A549 (cell line): ENCODE data around the gene CERKL. TPM values are rescaled to one million over a fixed set of nuclear protein-coding genes. Genes with fewer than 3 reads are reported as not detected.
A peak's percentile ranks its signal among the peaks of the same experiment; 100 is the strongest.

Source experiments
- ATAC-seq, 2 experiments: fragments of 200-7000 bp in 1 of 2; fragments of >200 bp in 1 of 2; cut with Nextera tagmentation in 1 of 2; cut with Tn5 transposase in 1 of 2; 3 replicates each; pipeline versions ENCODE4 v1.8.0 to v1.9.1; 2018 to 2020; ENCODE audit warnings: mild to moderate bottlenecking in 1 of 2, moderate library complexity in 1 of 2
- CTCF ChIA-PET: fragments of 300-600 bp; sonication (Branson Sonifier 250); formaldehyde crosslinking; extraction: SDS; loops from one replicate; lab custom pipeline; 2021; ENCODE audit warnings: antibody characterized with exemption, inconsistent platforms; lab: Yijun Ruan, JAX
- POLR2A ChIA-PET: fragments of 350-600 bp; formaldehyde crosslinking; extraction: SDS; loops from one replicate; lab custom pipeline; 2021; ENCODE audit warnings: antibody characterized with exemption, inconsistent platforms; lab: Yijun Ruan, JAX
- DNase-seq, 2 experiments: peaks; one replicate each; pipeline versions ENCODE4 v3.0.0 to v3.0.0-alpha.2; 2011 to 2016; ENCODE audit warnings: low read depth in 1 of 2, low spot score in 1 of 2
- FAIRE-seq: peaks from 2 replicates; lab custom pipeline; 2011; peaks lifted over from hg19 to GRCh38; lab: Jason Lieb, UNC
- H3K27ac ChIP-seq, 2 experiments: fragments of >200 bp; sonication (Bioruptor Twin); formaldehyde crosslinking; 3 replicates each; pipeline ENCODE4 v1.5.1; 2016 to 2017
- H3K4me1 ChIP-seq: fragments of >200 bp; sonication (Bioruptor Twin); formaldehyde crosslinking; 3 replicates; pipeline ENCODE4 v1.6.1; 2016
- H3K4me2 ChIP-seq: fragments of >200 bp; sonication (Bioruptor Twin); formaldehyde crosslinking; 3 replicates; pipeline ENCODE4 v1.6.1; 2016
- H3K4me3 ChIP-seq: fragments of >200 bp; sonication (Bioruptor Twin); formaldehyde crosslinking; 3 replicates; pipeline ENCODE4 v1.5.1; 2016
- H3K9me3 ChIP-seq: fragments of >200 bp; sonication (Bioruptor Twin); formaldehyde crosslinking; 3 replicates; pipeline ENCODE4 v1.6.1; 2016
- ATOH8 ChIP-seq: fragments of 250-450 bp; sonication (Bioruptor Pico); IDR thresholded peaks from 2 replicates; pipeline ENCODE4 v1.5.0; 2020; ENCODE audit warnings: low read depth, mild to moderate bottlenecking, moderate library complexity
- BCL3 ChIP-seq: fragments of >200 bp; sonication (Bioruptor Twin); formaldehyde crosslinking; IDR thresholded peaks from 3 replicates; pipeline ENCODE4 v1.6.1; 2016
- BHLHE40 ChIP-seq: IDR thresholded peaks from 2 replicates; pipeline ENCODE4 v1.6.1; 2012; ENCODE audit warnings: low read depth, low read length, inconsistent platforms
- CBX2 ChIP-seq: fragments of 200-600 bp; sonication (generic); IDR thresholded peaks from 2 replicates; pipeline ENCODE4 v1.6.1; 2016; ENCODE audit warnings: low read depth, mild to moderate bottlenecking, borderline replicate concordance
- CHD2 ChIP-seq: fragments of 150-350 bp; IDR thresholded peaks from 2 replicates; pipeline ENCODE4 v1.6.1; 2014; ENCODE audit warnings: low read length; ENCODE audit not compliant: partially characterized antibody
- E2F6 ChIP-seq: IDR thresholded peaks from 2 replicates; pipeline ENCODE4 v1.6.1; 2012; ENCODE audit warnings: low read depth, borderline replicate concordance
- EHF ChIP-seq: fragments of 250-450 bp; sonication (Bioruptor Pico); IDR thresholded peaks from 2 replicates; pipeline ENCODE4 v1.5.0; 2020; ENCODE audit warnings: mild to moderate bottlenecking
- EHMT2 ChIP-seq: fragments of 200-600 bp; sonication (generic); IDR thresholded peaks from 2 replicates; pipeline ENCODE4 v1.6.1; 2016; ENCODE audit warnings: antibody characterized with exemption, low read depth, mild to moderate bottlenecking, moderate library complexity
- EP300 ChIP-seq, 2 experiments: fragments of >200 bp; sonication (Bioruptor Twin); formaldehyde crosslinking; IDR thresholded peaks; 2 replicates in 1 of 2; 3 replicates in 1 of 2; pipeline ENCODE4 v1.6.1; 2016 to 2017
- FOSB ChIP-seq: fragments of 250-450 bp; sonication (Bioruptor Pico); IDR thresholded peaks from 2 replicates; pipeline ENCODE4 v1.5.0; 2020; ENCODE audit warnings: mild to moderate bottlenecking, moderate library complexity
- FOSL2 ChIP-seq, 2 experiments: fragments of 450-650 bp in 1 of 2; fragments of >200 bp in 1 of 2; sonication (Bioruptor Twin) in 1 of 2; formaldehyde crosslinking; IDR thresholded peaks; 2 replicates each; pipeline versions ENCODE4 v1.5.0 to v1.6.1; 2016 to 2020; ENCODE audit warnings: mild to moderate bottlenecking in 1 of 2, moderate library complexity in 1 of 2
- HDAC2 ChIP-seq: fragments of 200-600 bp; sonication (generic); IDR thresholded peaks from 2 replicates; pipeline ENCODE4 v1.6.1; 2016
- HES2 ChIP-seq: fragments of >200 bp; sonication (Bioruptor Twin); formaldehyde crosslinking; IDR thresholded peaks from 2 replicates; pipeline ENCODE4 v1.6.1; 2016
- HEYL ChIP-seq: fragments of 250-450 bp; sonication (Bioruptor Pico); IDR thresholded peaks from 2 replicates; pipeline ENCODE4 v1.8.0; 2021; ENCODE audit warnings: mild to moderate bottlenecking, moderate library complexity
- HOXA7 ChIP-seq: fragments of 250-450 bp; sonication (Bioruptor Pico); IDR thresholded peaks from 2 replicates; pipeline ENCODE4 v1.5.0; 2020; ENCODE audit warnings: mild to moderate bottlenecking, moderate library complexity
- KDM5A ChIP-seq: fragments of 200-600 bp; sonication (generic); IDR thresholded peaks from 2 replicates; pipeline ENCODE4 v1.6.1; 2016; ENCODE audit warnings: antibody characterized with exemption, mild to moderate bottlenecking
- MAZ ChIP-seq: fragments of 150-350 bp; IDR thresholded peaks from 2 replicates; pipeline ENCODE4 v1.6.1; 2014; ENCODE audit warnings: antibody characterized with exemption, low read depth, low read length, borderline replicate concordance
- MYC ChIP-seq: IDR thresholded peaks from 2 replicates; pipeline ENCODE4 v1.6.1; 2012; ENCODE audit warnings: mild to moderate bottlenecking, inconsistent platforms, low read length, improper control_type of control experiment, borderline replicate concordance
- NPAS2 ChIP-seq: fragments of 250-450 bp; sonication (Bioruptor Pico); IDR thresholded peaks from 2 replicates; pipeline ENCODE4 v1.8.0; 2022; ENCODE audit warnings: mild to moderate bottlenecking, moderate library complexity, borderline replicate concordance
- NR3C1 ChIP-seq: fragments of >200 bp; sonication (Bioruptor Twin); formaldehyde crosslinking; IDR thresholded peaks from 3 replicates; pipeline ENCODE4 v1.6.1; 2017
- PHF8 ChIP-seq: fragments of 200-600 bp; sonication (generic); IDR thresholded peaks from 2 replicates; pipeline ENCODE4 v1.6.1; 2016; ENCODE audit warnings: low read depth, mild to moderate bottlenecking, antibody characterized with exemption, moderate library complexity, borderline replicate concordance
- RCOR1 ChIP-seq: fragments of 150-350 bp; IDR thresholded peaks from 2 replicates; pipeline ENCODE4 v1.6.1; 2014; ENCODE audit warnings: antibody characterized with exemption, low read length, low read depth
- RNF2 ChIP-seq: fragments of 200-600 bp; sonication (generic); IDR thresholded peaks from 2 replicates; pipeline ENCODE4 v1.6.1; 2016; ENCODE audit warnings: low read depth, mild to moderate bottlenecking, antibody characterized with exemption, moderate library complexity, borderline replicate concordance
- SMC3 ChIP-seq: fragments of >200 bp; sonication (Bioruptor Twin); formaldehyde crosslinking; IDR thresholded peaks from 3 replicates; pipeline ENCODE4 v1.6.1; 2018; ENCODE audit warnings: inconsistent platforms
- SREBF2 ChIP-seq: fragments of 450-650 bp; IDR thresholded peaks from 2 replicates; pipeline ENCODE4 v1.6.1; 2014; ENCODE audit warnings: mild to moderate bottlenecking, moderate library complexity
- TP53 ChIP-seq: fragments of 250-450 bp; sonication (Bioruptor Pico); IDR thresholded peaks from 2 replicates; pipeline ENCODE4 v1.5.0; 2021; ENCODE audit warnings: mild to moderate bottlenecking, moderate library complexity
- USF2 ChIP-seq: fragments of 450-650 bp; IDR thresholded peaks from 2 replicates; pipeline ENCODE4 v1.6.1; 2014; ENCODE audit warnings: antibody characterized with exemption
- ZNF302 ChIP-seq: fragments of 250-450 bp; sonication (Bioruptor Pico); IDR thresholded peaks from 2 replicates; pipeline ENCODE4 v1.9.0; 2021; ENCODE audit warnings: inconsistent platforms, mild to moderate bottlenecking, moderate library complexity
- WGBS: methylation state at CpG from one replicate; pipeline ENCODE4 v1.1.6; 2017; ENCODE audit errors: missing lambda C conversion rate; 5-methylcytosine and 5-hydroxymethylcytosine counted together
- polyA plus RNA-seq, 4 experiments: library from polyadenylated mRNA; depleted of rRNA in 3 of 4; stranded (reverse); fragments of >200 nt; fragmentation: RNase III in 1 of 4; extraction: RNeasy Plus Mini Kit Qiagen cat#74134 plus additional on column Dnase treatment in 1 of 4; gene quantifications; 2 replicates in 3 of 4; 3 replicates in 1 of 4; pipeline ENCODE4 v1.2.3, GENCODE V29; 2011 to 2017

The CERKL gene
- polyA plus RNA-seq, 2 of the 4 experiments (the other 2 are of a cell fraction) = 0.30 to 0.85 TPM

- ChIA-PET POLR2A (interaction anchor here (0.7 kb wide), 1 partner anchor 688 kb away, joined by 5 read pairs; no protein-coding TSS in a partner anchor), CTCF (interaction anchor here (0.6 to 2.6 kb wide), 6 partner anchors 10 to 763 kb away, joined by 3 to 7 read pairs (median 3); no protein-coding TSS in a partner anchor)
- 0 out of 6 replicates have a peak, but pooled peaks of 1 of the 2 experiments have one; percentile 2 for ATAC-seq
- no peak for DNase-seq
- H3K9me3 ChIP-seq = no peaks in the 10 kb centered on the region
- no peak for FAIRE-seq
- H3K4me2 ChIP-seq = peak overlapping the region; percentile 70
- no peak overlapping the region for H3K27ac ChIP-seq
- peak overlapping the region; percentile 49; the same call in 2 of the 3 replicates for H3K4me3 ChIP-seq
- TF ChIP-seq TP53 (CRISPR knock-in tag) (no peak), BHLHE40 (no peak), KDM5A (no peak), RCOR1 (no peak), BCL3 (no peak), EHMT2 (no peak), ATOH8 (CRISPR knock-in tag) (no peak), NR3C1 (no peak), FOSL2 (IDR thresholded peaks at IDR 0.05) (no peak), FOSL2 (CRISPR knock-in tag; IDR thresholded peaks at IDR 0.05) (no peak), NPAS2 (CRISPR knock-in tag) (no peak), EP300 (IDR thresholded peaks at IDR 0.05) (no peak), HDAC2 (no peak), CHD2 (no peak), HOXA7 (no peak), CBX2 (no peak)
- H3K4me1 ChIP-seq = no peaks in the 10 kb centered on the region
- 87% methylated on average over 4 of the region's 4 CpGs for WGBS
These were observed 474 bp upstream of the CERKL start for GRCh38 chr2:181657379-181657778.

GRCh38 chr2:181655519-181655918 is 1.4 kb downstream of the CERKL start:
- Histone ChIP-seq H3K4me3 (no peak overlapping the region), H3K4me2 (no peak overlapping the region), H3K27ac (no peak overlapping the region), H3K4me1 (no peaks in the 10 kb centered on the region), H3K9me3 (no peaks in the 10 kb centered on the region)
- ATAC-seq (no peak), FAIRE-seq (no peak), DNase-seq (no peak)
- TF ChIP-seq ATOH8 (CRISPR knock-in tag) (no peak), RNF2 (no peak), SREBF2 (no peak), E2F6 (no peak), SMC3 (no peak), FOSB (CRISPR knock-in tag) (no peak), PHF8 (no peak), HES2 (no peak), MAZ (no peak), CHD2 (no peak), MYC (no peak), HEYL (CRISPR knock-in tag) (no peak), ZNF302 (no peak), EHF (CRISPR knock-in tag) (no peak), USF2 (no peak)
- CTCF ChIA-PET = interaction anchor here (2.6 kb wide), 1 partner anchor 8 kb away, joined by 7 read pairs; no protein-coding TSS in a partner anchor
- 87% methylated on average over 7 of the region's 7 CpGs for WGBS
- POLR2A ChIA-PET = no interaction called here
